GM19467 (cell line): ENCODE measurements around the gene TRAPPC14.
"Not testable (repeated sequence)": the region's sequence is repeated elsewhere in the genome, so short reads cannot be mapped to it uniquely, and the experiment has no call there.

Experiments used
- ATAC-seq: cut with Tn5 transposase; IDR thresholded peaks from one replicate; pipeline ENCODE4 v1.9.1; 2021; ENCODE audit warnings: mild to moderate bottlenecking, moderate library complexity; ENCODE audit not compliant: unreplicated experiment

TRAPPC14 gene

DNA sequence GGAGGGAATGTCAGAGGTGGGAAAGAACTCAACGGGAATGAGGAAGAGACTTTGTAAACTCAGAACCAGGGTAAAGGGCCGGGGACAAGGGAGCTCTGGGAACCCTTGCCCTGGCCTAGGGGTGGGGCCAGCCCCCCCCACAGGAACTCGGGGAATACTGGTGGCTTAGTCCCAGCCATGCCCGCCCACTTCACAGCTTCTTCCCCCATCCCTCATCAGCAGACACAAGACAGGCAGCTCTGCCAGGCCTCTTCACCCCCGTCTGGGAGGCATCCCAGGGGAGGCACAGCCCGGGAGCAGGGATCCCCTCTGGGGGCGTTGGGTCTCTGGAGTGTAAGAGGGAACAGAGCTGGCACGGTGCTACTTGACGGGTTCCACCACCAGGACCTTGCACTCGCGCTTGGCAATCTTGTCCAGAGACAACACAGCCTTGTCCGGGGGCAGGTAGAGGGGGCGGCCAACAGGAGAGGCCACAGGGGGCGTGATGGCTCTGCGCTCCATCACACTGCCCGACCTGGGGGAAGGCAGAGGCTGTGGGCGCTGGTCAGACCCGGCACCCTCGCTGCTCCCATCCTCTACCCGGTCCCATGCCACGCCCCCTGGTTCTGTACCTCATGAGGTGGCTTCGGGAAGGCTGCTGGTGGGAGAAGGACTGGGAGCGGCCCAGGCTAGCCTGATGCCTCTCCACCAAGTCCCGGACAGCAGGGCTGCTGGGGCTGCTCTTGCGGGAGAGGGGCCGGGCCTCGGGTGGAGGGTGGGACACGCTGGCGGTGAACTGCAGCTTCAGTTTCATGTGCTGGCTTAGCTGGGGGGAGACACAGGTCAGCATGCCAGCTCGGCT, 3.7 kb downstream of the TRAPPC14 start:
- ATAC-seq, result no peak

DNA sequence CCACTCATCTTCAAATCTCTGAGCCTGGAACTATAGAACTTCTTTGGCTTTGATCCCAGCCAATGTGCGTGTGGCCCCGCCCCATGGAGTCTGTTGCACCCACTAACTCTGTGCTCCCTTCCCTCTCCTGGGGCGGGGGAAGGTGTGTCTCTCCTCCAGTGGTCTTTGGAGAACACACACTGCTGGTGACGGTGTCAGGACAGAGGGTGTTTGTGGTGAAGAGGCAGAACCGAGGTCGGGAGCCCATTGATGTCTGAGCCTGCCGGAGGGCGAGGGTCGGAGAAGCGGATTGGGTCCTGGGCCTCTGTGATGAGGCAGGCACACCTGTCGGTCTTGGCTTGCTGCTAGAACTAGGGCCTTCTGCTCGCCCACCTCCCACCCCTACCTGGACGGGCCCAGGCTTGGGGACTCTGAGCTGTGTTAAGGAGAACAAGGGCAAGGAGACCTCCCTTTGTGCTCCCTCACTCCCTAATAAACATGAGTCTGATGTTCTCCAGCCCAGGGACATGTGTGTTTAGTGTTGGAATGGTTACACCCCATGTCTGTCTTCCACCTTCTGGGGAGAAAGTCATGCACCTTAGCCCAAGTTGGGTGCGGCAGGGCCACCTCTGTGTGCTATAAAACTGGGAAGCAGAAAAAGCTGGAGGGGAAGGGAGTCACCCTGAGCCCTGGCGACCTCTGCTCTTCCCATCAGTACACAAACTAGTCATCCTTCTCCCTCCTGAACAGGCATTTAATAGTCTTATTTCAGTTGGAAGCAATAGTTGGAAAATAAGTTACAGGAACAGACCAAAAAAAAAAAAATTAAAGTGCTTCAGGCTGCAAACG, 4.6 kb downstream of the TRAPPC14 start:
- ATAC-seq, result no peak

DNA sequence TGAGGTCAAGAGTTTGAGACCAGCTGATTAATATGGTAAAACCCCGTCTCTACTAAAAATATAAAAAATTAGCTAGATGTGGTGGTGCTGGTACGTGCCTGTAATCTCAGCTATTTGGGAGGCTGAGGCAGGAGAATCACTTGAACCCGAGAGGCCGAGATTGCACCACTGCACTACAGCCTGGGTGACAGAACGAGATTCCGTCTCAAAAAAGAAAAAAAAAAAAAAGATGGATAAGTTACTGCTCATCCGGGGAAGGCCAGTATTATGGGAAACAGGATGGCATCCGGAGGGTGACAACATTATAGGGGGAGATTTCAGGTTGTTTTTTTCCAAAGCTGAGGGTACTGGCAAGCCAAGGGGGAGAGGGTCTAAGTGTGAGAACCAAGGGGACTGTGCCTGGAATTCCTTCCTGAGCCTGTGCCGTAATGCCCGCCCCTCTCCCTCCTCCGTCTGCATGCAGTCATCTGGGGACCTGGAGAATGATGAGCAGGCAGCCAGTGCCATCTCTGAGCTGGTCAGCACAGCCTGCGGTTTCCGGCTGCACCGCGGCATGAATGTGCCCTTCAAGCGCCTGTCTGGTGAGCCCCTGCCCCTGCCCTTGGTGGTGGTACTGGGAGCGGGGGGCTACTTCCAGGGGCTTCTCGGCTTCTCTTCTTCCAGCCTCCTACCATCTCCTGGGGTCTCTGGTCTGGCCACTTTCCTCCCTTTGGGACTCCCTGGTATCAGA, 5.4 kb downstream of the TRAPPC14 start:
- ATAC-seq, result no peak

DNA sequence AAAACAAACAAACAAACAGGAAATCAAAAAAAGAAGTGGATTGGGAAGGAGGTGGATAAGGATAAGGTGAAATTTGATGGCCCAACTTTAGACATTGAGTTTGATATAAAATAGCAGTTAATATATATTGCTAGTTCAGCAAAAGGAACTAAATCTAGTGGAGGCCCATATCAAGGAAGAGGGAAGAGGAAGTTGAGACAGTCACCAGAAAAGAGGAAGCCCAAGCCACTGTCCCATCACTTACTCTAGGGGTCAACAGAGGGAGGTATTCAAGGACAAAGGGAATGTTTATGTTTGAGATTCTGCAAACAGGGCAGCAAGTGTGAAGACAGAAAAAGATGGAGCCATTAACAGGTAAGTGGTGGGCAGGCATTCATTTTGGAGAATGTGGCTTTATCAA, 6.1 kb downstream of the TRAPPC14 start:
- no peak for ATAC-seq

DNA sequence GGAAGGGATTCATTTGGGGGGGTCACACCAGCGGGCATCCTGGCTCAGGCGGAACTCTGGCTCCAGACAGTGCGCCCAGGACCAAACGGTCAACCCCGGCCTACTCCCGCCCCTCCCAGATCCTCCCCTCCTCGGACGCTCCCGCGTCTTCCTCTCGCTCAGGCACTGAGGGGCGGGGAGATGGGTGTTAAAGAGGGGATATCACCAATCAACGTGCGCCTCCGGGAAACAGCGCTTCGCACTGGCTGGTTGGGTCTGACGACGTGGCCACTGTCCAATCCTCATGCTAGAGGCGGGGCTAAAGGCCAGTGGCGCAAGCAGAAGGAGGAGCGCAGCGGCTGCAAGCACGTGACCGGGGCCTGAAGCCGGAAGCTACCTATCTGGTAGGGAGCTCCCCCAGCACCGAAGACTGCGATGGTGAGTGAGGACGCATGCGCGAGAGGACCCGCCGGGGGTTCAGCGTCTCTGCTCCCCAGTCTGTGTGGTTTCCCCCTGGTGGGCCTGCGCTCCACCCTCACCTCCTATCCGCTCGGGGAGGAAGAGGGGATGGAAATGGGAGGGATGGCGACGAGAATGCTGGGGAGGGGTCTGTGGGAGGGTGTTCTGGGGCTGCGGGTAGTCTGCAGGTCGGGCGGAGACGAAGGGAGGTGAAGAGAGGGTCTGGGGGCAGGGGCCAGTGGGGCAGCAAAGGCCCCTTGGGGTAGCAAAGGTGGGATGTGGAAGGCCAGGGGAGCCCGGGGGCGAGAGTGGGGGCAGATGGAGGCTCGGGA, 9.8 kb downstream of the TRAPPC14 start, which contains the start of gene LAMTOR4:
TSS of gene LAMTOR4 (plus strand) at position 360 of the 770 bp plus-strand sequence. CDS start at position 415, 55 bp downstream.
- peak; percentile 97 for ATAC-seq

DNA sequence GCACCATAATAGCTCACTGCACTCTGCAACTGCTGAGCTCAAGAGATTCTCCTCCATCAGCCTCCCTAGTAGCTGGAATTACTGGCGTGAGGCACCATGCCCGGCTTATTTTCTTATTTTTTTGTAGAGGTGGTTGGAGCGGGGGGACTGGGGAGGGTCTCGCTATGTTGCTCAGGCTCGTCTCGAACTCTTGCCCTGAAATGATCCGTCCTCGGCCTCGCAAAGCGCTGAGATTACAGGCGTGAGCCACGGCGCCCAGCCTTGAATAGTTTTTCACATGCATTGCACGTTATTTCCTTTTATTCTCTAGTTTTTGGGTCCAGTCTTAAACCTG, 10.3 kb downstream of the TRAPPC14 start:
- ATAC-seq, result no peak

DNA sequence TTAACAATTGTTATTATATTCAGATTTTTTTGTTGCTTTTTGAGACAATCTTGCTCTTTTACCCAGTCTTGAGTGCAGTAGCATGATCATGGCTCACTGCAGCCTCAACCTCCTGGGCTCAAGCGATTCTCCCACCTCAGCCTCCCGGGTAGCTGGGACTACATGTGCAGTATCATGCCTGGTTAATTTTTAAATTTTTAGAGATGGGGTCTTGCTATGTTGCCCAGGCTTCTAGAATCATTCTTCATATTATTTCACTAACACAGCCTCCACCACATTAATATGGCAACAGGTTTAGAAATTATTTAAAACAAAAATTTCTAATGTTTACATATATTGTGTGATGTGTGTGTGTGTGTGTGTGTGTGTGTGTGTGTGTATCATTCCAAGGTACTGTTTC, 11.2 kb downstream of the TRAPPC14 start:
- no peak for ATAC-seq

DNA sequence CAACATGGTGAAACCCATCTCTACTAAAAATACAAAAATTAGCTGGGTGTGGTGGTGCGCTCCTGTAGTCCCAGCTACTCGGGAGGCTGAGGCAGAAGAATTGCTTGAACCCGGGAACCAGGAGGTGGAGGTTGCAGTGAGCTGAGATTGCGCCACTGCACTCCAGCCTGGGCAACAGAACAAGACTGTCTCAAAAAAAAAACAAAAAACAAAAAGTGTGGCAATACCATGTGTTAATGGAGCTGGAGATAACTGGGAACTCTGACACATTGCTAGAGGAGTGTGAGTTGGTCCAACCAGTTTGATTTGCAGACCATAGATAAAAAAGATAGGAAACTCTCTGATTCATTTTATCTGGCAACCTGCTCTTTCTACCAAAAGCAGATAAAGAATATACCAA, 12.2 kb downstream of the TRAPPC14 start:
- not testable (repeated sequence) for ATAC-seq

DNA sequence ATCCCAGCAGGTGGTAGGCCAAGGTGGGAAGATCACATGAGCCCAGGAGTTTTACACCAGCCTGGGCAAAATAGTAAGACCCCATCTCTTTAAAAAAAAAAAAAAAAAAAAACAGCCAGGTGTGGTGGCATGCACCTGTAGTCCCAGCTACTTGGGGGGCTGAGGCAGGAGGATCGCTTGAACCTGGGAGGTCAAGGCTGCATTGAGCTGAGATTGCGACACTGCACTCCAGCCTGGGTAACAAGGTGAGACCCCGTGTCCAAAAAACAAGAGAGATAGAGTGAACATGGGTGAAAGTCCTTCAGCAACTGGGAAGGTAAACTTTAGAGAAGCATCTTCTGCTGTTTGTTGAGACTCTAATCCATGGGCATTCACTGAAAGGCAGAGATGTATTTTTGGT, 16.1 kb downstream of the TRAPPC14 start:
- ATAC-seq, result no peak

DNA sequence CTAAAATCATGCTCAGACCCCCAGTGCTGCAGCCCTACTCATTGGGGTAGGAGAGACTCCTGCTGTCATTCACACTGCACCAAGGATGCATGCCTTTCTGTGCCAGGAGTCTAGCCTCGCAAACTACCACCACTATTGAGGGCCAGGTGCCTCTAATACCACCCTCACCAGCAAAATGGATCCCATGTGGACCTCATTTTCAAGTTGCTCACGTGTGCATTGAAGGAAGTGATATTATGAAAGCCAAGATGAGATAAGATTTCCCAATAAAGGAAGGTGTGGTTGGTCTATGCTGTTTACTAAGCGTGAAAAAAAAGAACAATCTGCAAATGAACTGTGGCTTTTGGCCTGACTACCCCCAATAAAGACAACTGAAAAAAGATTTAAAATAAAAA, 17.0 kb downstream of the TRAPPC14 start:
- ATAC-seq, result no peak

DNA sequence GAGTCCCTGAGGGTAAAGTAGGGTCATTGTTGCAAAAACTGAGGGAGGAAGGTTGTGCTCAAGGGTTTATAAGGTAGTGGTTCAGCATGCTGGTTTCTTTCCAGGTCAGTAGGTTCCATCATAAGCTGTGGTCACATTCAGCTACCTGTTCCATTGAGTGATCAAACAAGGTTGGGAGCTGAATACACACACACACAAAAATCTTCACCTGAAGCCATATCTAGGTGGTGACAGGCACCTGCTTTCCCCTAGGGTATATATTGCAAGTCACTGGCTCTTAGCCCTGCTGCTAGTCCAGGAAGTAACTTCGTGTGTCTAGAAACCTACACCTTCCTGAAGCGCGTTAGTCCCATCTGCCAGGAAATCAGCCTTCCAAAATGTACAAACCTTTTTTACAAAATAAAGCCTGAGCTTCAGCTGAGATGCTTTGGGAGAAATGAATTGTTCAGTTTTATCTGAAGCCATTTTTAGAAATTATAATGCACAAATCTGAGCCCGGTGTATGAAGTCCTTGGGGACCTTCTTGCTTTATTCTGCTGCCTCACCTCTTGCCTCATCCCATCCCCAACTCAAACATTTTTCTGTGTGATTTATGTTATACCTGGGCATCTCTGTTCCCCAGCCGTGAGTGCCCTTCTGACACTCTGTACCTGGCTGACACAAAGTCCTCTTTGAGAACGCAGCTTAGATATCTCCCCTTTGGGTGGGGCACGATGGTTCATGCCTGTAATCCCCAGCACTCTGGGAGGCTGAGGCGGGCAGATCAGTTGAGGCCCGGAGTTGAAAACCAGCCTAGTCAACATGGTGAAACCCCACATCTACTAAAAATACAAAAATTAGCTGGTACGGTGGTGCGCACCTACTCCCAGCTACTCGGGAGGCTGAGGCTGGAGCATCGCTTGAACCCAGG, 20.4 kb downstream of the TRAPPC14 start:
- no peak for ATAC-seq

DNA sequence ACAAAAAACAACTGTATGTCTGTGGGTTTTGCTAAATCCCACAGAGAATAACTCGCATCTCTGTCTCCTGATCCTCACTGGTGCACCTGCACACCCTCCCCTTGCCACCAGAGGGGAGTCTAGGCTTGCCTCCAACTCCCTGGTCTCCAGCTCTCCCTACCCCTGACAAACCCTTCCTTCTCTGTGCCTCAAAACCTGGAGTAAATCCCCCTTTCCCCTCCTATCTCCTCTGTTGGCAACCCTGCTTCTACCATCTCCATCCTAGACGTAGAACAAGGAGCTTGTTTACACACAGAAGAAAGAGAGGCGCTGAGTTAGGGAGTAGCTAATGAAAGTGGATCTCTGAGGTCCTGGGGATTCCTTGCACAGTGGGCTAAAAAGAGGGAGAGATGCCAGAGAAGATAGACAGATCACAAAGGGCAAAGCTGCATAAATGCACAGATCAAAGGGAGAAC, 25.8 kb downstream of the TRAPPC14 start:
- ATAC-seq, result peak; percentile 50

DNA sequence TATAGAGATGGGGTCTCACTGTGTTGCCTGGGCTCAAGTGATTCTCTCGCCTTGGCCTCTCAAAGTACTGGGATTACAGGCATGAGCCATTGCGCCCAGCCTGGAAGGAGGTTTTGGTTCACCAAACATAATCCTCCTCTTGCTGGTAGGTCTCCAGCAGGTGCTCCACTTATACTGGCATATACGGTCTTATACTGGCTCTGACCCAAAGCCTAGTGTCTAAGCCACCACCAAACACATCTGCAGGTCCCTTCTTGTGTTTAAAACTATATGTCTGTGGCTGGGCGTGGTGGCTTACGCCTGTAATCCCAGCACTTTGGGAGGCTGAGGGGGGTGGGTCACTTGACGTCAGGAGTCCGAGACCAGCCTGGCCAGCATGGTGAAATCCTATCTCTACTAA, 26.4 kb downstream of the TRAPPC14 start:
- ATAC-seq, result no peak

DNA sequence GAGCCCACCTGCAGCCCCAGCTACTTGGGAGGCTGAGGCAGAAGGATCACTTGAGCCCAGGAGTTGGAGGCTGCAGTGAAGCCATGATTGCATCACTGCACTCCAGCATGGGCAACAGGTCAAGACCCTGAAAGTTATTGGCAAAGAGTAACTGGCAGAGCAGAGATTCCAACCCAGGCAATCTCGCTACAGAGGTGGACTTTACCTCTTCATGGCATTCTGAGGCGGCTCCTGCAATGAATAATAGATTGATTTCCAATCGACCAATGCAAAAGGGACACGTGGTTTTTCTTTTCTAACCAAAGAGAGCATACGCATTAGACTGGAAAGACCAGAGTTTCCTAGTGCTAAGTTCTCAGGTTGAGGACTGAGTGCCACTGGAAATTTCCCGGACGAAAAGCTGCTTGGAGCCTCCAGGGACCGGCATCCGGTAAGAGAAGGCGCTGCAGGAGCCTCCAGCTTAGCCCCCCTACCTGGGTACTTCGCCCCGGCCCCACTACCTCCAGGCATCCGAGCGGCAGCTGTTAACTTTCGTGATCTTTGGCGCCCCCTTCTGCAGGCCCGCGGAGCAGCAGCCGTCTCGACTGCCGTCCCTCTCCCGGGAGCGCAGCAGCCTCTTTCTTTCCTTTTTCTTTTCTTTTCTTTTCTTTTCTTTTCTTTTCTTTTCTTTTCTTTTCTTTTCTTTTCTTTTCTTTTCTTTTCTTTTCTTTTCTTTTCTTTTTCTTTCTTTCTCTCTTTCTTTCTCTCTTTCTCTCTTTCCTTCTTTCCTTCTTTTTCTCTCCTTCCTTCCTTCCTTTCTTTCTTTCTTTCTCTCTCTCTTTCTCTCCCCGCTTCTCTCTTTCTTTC, 27.7 kb downstream of the TRAPPC14 start:
- no peak for ATAC-seq

DNA sequence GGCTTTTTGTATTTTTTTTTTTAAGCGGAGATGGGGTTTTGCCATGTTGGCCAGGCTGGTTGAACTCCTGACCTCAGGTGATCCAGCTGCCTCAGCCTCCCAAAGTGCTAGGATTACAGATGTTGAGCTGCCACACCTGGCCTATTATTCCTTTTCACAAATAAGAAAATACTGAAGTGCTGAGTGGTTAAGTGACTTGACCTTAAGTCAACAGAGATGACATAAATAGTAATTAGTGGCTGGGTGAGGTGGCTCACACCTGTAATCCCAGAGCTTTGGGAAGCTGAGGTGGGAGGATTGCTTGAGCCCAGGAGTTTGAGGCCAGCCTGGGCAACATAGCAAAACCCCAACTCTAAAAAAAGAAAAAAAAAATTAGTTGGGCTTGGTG, 28.3 kb downstream of the TRAPPC14 start:
- not testable (repeated sequence) for ATAC-seq

DNA sequence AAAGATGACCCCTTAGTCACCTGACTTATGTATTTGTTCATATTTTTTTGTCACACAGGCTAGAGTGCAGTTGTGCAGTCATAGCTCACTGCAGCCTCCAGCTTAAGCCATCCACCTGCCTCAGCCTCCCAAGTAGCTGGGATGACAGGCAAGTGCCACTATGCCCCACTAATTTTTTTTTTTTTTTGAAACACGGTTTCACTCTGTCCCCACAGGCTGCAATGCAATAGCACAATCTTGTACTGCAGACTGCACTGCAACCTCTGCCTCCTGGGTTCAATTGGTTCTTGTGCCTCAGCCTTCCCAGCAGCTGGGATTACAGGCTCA, 29.9 kb downstream of the TRAPPC14 start:
- ATAC-seq, result no peak

DNA sequence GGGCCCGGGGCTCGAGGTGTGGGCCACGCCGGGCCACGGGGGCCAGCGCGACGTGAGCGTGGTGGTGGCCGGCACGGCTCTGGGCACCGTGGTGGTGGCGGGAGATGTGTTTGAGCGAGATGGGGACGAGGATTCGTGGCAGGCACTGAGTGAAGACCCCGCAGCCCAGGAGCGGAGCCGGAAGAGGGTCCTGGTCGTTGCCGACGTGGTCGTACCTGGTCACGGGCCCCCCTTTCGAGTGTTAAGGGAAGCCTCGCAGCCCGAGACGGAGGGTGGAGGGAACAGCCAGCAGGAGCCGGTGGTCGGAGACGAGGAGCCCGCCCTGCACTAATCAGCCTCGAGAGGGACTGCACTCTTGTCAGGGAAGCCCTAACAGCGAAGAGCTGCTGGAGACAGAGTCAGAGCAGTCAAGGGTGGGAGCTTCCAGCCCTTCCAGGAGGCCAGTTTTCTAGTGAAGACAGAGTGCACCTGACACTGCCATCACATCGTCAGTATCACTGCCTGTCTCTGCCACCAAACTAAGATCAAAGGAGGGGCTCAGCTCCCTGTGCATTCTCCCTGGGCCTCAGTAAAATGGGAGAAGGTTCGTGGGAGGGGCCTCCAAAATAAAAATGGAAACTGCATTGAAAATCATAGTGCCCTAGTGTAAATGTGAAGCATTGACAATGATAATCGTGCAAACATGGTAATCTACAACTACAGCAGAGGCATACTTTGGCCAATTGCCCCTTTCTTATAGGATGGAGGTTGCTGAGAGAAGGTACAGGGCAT, 30.5 kb downstream of the TRAPPC14 start:
- ATAC-seq, result no peak
